NCI-H510A treated with DMSO at 0.1 percent for 48 hours (cell line): ENCODE measurements around the gene KCNG3.
A peak's percentile ranks its signal among the peaks of the same experiment; 100 is the strongest.

Experiments used
- DNase-seq: peaks from one replicate; lab custom pipeline; 2025; lab: John Stamatoyannopoulos, UW

The KCNG3 gene

DNA sequence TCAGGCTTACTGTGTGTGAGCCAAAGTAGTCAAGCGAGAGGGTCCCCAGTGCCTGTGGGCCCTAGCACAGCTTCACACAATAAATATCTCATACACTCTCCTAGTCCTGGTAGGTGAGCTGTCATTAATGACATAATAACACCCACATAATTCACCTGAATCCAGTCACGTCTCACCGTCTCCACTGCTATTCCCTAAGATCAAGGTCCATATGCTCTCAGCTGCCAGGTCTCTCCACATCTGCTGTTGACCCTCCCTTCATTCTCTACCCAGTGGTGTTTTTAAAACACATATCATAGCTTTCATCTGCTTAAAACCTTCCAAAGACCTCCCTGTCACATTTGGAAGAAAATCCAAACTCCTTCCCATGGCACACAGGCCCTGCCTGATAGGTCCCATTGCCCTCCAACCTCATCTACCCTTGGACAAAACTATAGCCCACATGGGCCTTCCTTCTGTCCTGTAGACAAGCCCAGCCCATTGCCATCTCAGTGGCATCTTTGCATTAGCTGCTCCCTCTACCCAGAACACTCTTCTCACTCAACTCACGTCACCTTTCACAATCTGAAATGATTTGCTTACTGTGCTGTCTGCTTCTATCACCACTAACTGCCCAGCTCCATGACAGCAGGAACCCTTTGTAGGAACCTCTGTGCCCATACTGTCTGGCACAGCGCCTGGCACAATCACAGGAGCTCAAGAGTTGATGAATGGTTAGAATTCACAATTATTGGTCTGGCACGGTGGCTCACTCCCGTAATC is 7.5 kb downstream of the KCNG3 start:
- DNase-seq: no peak

DNA sequence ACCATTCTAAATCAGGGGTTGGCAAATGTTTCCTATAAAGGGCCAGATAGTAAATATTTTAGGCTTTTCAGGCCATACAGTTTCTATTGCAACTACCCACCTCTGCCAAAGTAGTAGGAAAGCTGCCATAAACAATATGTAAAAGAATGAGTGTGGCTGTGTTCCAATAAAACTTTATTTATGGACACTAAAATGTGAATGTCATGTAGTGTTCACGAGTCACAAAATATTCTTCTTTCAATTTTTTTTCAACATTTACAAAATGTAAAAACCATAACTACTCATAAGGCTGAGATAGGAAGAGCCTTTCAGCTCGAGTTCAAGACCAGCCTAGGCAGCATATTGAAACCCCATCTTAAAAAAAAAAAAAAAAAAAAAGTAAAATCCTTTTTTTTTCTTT is 13.4 kb downstream of the KCNG3 start:
- DNase-seq: no peak

DNA sequence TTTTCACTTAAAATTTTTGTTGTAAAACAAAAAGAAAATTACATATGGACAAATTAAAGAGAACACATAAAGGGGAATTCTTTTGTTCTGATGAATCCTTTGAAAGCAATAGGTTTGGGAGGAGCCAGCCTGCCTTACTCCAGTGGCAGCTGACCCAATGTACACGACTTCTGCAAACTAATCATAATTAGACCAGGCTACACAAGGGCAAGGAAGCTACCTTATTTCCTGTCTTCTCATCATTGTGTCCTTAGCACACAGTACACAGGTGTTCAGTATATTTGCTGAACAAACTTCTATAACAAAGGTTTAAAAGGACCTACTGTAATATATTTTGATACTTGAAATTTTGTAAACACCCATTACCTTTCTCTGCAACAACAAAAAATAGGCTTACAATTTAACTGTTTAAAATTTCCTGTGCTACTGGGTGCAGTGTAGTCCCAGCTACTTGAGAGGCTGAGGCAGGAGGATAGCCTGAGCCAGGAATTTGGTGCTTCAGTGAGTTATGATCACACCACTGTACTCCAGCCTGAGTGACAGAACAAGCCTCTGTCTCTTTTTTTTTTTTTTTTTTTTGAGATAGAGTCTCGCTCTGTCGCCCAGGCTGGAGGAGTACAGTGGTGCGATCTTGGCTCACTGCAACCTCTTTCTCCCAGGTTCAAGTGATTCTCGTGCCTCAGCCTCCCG is 18.9 kb downstream of the KCNG3 start:
- DNase-seq: peak; percentile 93

- DNase-seq: no peak
These were observed 23.1 kb downstream of the KCNG3 start for GRCh38 chr2:42470706-42471105.

- no peak for DNase-seq
These were observed 29.2 kb downstream of the KCNG3 start for GRCh38 chr2:42464631-42465030.

- DNase-seq: no peak
These were observed 30.2 kb downstream of the KCNG3 start for GRCh38 chr2:42463570-42463969.

DNA sequence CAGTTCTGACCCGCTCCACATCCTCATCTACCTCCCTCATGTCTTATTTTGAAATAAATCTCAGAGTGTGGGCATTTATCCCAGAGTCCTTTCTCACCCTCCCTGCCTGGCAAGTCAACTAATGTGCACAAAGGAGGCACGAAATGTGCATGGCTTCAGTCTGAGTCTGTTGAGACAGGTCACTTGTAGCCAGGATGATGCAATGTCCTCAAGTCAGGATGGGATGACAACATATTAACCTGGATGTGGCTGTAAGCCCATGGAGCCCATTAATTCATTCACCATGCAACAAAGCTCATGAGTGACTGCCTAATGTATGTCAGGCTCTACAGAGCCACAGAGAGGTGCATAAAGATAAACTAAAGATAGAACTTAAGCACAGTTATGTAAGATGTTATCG is 34.5 kb downstream of the KCNG3 start:
- no peak for DNase-seq

- no peak for DNase-seq
These were observed 35.4 kb downstream of the KCNG3 start for GRCh38 chr2:42458396-42458795.

DNA sequence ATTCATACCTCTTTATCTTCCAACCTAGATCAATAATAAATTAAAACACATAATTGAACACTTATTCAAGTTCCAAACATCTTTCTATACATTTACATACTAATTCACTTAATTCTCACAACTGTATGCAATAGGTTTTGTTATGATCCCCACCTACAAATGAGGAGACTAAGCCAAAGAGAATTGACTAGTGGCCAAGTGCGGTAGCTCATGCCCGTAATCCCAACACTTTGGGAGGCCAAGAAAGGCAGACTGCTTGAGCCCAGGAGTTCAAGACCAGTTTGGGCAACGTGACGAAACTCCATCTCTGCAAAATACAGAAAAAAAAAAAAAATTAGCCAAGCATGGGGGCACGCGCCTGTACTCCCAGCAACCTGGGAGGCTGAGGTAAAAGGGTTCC is 36.8 kb downstream of the KCNG3 start:
- no peak for DNase-seq

DNA sequence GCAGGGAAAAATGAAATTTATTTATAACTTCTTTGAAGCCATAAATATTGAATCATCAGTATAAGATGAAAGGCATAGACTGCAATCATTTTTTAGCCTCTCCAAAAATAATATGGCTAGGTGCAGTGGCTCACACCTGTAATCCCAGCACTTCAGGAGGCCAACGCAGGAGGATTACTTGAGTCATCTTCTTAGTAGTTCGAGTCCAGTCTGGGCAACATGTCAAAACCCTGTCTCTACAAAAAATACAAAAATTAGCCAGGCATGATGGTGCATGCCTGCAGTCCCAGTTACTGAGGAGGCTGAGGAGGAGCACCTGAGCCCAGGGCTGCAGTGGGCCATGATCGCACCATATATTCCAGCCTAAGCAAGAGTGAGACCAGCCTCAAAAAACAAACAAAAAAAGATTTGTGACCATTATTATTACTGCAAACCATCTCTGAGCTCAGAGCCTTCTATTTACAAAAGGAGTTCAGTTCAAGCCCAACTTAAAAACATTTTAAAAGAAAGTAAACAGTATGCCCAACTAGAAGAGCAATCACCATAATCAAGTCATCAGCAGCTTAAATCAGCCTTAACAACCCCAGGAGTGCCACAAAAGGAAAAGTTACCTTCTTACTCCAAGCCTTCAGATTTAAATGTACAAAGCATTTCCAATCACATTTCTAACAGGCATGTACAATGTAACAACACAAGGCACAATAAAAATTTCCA is 37.5 kb downstream of the KCNG3 start:
- DNase-seq: peak; percentile 21

GRCh38 chr2:42452545-42452944 is 41.2 kb downstream of the KCNG3 start:
- DNase-seq: no peak

- no peak for DNase-seq
These were observed 43.6 kb downstream of the KCNG3 start for GRCh38 chr2:42450136-42450535.

GRCh38 chr2:42449163-42450087 is 44.4 kb downstream of the KCNG3 start:
- no peak for DNase-seq

DNA sequence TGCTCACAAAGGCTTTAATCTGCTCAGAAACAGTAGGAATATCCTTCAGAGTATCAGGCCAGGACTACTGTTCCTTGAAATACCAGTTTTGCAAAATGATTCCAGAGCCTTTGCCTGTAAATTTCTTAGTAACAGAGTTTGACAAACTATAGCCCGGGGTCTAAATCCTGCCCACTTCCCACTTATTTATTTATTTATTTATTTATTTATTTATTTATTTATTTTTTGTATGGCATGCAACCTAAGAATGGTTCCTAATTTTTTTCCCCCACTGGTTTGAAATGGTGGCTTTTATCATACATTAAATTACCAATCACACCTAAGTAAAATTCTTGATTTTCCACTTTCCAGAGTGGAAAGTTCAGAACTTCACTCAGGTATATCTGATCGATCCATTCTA is 45.6 kb downstream of the KCNG3 start:
- DNase-seq: no peak

- DNase-seq: no peak
These were observed 47.1 kb downstream of the KCNG3 start for GRCh38 chr2:42446503-42447271.

GRCh38 chr2:42443718-42444399 is 49.9 kb downstream of the KCNG3 start:
- DNase-seq: no peak

- no peak for DNase-seq
These were observed 51.0 kb downstream of the KCNG3 start for GRCh38 chr2:42442774-42443173.

DNA sequence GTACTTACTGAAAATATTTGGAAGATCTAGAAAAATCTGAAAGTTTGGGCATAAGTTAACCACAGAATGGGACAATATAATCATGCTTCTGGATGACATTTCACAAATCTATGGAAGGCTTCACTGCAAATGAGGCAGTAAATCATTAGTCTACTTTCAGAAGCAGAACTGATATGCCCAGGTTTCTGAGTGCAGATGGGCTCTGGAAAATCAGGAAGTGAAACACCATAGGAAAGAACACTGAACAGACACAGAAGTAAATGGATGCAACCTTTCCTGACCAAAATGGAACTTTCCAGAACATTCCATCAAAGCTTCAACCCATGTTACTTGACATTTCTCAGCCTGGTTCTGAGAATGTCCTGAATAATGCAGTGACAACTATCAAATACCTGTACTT is 55.1 kb downstream of the KCNG3 start:
- no peak for DNase-seq

- no peak for DNase-seq
These were observed 57.4 kb downstream of the KCNG3 start for GRCh38 chr2:42436370-42436769.

DNA sequence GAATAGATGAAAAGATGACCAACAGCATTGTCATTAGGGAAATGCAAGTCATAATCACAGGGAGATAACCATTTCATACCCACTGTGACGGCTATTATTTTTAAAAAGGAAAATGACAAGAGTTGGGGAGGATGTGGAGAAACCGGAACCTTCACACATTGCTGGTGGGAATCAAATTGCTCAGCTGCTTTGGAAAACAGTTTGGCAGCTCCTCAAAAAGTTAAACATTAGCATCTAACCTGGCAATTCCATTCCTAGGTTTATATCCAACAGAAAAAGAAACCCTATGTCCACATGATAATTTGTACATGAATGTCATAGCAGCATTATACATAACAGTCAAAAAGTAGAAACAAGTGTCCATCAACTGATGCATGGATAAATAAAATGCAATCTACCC is 58.2 kb downstream of the KCNG3 start:
- DNase-seq: no peak

DNA sequence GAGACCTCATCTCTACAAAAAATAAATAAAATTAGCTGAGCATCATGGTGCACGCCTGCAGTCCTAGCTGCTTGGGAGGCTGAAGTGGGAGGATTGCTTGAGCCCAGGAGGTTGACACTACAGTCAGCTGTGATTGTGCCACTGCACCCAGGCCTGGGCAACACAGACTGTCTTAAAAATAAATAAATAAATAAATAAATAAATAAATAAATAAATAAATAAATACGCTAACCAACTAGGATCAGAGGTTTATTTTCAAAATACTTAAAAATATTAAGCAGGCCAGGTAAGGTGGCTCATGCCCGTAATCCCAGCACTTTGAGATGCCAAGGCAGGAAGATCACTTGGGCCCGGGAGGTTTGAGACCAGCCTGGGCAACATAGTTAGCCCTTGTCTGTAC is 63.6 kb downstream of the KCNG3 start:
- no peak for DNase-seq
